BJ (cell line): ENCODE results near the gene IFT57. TPM values are rescaled to one million over a fixed set of nuclear protein-coding genes. Genes with fewer than 3 reads are reported as not detected.

Experiments
- CTCF ChIA-PET: fragments of 350-600 bp; formaldehyde crosslinking; extraction: SDS; loops from one replicate; lab custom pipeline; 2021; ENCODE audit warnings: antibody characterized with exemption, inconsistent platforms; lab: Yijun Ruan, JAX
- POLR2A ChIA-PET: fragments of 300-600 bp; sonication (Branson Sonifier 250); formaldehyde crosslinking; extraction: SDS; loops from one replicate; lab custom pipeline; 2021; ENCODE audit warnings: antibody characterized with exemption; lab: Charles Lee
- DNase-seq: peaks from one replicate; pipeline ENCODE4 v3.0.0-alpha.2; 2011; ENCODE audit warnings: low read depth
- H3K27me3 ChIP-seq: 2 replicates; pipeline ENCODE4 v1.6.0; 2011; ENCODE audit warnings: low read length; ENCODE audit not compliant: control insufficient read depth, insufficient read depth
- H3K36me3 ChIP-seq: 2 replicates; pipeline ENCODE4 v1.5.1; 2011; ENCODE audit warnings: low read length; ENCODE audit not compliant: control insufficient read depth, insufficient read depth
- H3K4me3 ChIP-seq: 2 replicates; pipeline ENCODE4 v1.5.1; 2011; ENCODE audit warnings: low read depth, mild to moderate bottlenecking, control low read depth, low read length
- polyA plus RNA-seq: library from polyadenylated mRNA; depleted of rRNA; stranded (reverse); fragments of >200 nt; gene quantifications from 2 replicates; pipeline ENCODE4 v1.2.3, GENCODE V29; 2011
- TF ChIP-seq, protein P1 (sequence below): IDR thresholded peaks from 2 replicates; pipeline ENCODE4 v1.5.1; 2011; ENCODE audit warnings: low read depth, mild to moderate bottlenecking, control low read depth, inconsistent platforms, low read length, moderate library complexity; ENCODE audit not compliant: insufficient read depth

Gene IFT57
- polyA plus RNA-seq, 1 experiment: 32.1 TPM

DNA sequence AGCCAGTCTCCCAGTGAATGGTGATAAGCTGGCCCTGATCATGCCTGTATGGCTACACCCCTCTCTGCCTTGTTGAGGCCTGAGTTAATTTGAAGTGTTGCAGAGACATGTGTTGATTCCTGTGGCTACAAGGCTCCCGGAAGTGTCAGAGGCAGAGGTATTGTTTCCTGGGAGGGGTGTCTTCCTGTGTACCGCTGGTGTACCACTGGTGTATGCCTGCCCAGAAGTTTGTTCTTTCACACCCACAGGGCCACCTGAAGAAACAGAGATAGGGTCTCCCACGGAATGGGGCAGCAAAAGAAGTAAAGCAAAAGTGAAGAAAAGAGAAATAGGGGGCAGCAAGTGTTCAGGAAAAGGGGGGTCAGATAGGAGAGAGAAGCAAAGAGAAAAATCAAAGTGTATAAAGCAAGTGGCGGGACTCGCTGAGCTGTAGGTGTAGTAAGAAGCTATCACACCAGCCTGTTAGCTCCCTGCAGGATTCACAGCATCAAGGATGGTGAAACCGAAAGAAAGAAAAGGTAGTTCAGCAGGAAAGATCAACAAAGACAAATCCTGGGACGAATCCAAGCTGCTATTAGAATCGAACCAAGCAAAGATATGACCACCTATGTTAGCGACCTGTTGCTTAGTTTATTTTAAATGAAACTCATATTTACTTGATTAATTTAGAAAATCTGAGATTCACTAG is 94.8 kb downstream of the IFT57 start:
- ChIA-PET CTCF (interaction anchor here (1.9 kb wide), 1 partner anchor 25 kb away, joined by 5 read pairs; no protein-coding TSS in a partner anchor), POLR2A (no interaction called here)
- no peak for DNase-seq
- no peaks in the 10 kb centered on the region; the same call in 1 of the 2 replicates for H3K27me3 ChIP-seq
- no peak overlapping the region for H3K4me3 ChIP-seq
- H3K36me3 ChIP-seq: no peaks in the 10 kb centered on the region
- TF ChIP-seq, protein P1, sequence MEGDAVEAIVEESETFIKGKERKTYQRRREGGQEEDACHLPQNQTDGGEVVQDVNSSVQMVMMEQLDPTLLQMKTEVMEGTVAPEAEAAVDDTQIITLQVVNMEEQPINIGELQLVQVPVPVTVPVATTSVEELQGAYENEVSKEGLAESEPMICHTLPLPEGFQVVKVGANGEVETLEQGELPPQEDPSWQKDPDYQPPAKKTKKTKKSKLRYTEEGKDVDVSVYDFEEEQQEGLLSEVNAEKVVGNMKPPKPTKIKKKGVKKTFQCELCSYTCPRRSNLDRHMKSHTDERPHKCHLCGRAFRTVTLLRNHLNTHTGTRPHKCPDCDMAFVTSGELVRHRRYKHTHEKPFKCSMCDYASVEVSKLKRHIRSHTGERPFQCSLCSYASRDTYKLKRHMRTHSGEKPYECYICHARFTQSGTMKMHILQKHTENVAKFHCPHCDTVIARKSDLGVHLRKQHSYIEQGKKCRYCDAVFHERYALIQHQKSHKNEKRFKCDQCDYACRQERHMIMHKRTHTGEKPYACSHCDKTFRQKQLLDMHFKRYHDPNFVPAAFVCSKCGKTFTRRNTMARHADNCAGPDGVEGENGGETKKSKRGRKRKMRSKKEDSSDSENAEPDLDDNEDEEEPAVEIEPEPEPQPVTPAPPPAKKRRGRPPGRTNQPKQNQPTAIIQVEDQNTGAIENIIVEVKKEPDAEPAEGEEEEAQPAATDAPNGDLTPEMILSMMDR: no peak

DNA sequence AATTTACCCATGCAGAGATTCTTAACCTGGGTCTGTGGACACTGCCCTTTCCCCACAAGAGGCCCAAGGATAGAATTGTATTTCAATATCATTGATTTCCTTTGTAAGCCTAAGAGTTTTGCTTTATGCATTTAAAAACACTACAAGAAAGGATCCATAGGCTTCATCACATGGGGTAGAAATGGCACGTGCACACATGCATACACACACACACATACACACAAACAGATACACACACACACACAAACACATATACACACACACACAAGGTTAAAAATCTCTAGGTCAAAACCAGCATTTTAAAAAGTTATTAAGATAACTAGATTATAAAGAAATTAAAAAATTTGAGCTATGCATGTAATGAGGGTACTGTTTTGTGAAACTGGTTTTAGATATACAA is 95.9 kb downstream of the IFT57 start:
- no peak for DNase-seq
- CTCF ChIA-PET: no interaction called here
- Histone ChIP-seq H3K36me3 (no peaks in the 10 kb centered on the region), H3K27me3 (no peaks in the 10 kb centered on the region; the same call in 1 of the 2 replicates), H3K4me3 (no peak overlapping the region)
- POLR2A ChIA-PET: no interaction called here
- TF ChIP-seq, protein P1: no peak

DNA sequence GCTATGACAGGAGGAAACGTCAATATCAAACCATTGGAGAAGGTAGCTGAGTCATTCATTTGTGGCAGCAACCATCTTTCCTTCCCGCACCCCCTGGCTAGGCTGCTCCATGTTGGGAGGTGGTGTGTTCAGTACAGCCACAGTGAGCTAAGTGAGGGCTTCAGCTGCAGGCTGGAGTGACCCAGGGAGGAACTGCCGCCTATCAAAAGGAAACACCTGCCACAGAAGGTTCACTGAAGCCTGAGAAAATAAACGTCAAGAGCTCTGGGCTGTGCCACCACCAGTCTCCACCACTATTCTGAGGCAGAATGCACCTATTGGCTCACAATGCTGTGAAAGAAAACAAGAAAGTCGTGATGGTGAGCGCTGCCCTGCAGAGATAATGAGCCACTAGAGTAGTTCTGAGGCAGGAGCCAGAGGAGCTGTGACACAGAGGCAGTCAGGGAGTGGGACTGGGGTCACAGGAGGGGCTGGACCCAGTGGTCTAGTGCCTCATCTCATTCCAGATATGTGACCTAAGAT is 96.6 kb downstream of the IFT57 start:
- POLR2A ChIA-PET: no interaction called here
- TF ChIP-seq, protein P1: no peak
- CTCF ChIA-PET: no interaction called here
- H3K27me3 ChIP-seq: no peaks in the 10 kb centered on the region; the same call in 1 of the 2 replicates
- no peak for DNase-seq
- H3K36me3 ChIP-seq: no peaks in the 10 kb centered on the region
- no peak overlapping the region for H3K4me3 ChIP-seq

DNA sequence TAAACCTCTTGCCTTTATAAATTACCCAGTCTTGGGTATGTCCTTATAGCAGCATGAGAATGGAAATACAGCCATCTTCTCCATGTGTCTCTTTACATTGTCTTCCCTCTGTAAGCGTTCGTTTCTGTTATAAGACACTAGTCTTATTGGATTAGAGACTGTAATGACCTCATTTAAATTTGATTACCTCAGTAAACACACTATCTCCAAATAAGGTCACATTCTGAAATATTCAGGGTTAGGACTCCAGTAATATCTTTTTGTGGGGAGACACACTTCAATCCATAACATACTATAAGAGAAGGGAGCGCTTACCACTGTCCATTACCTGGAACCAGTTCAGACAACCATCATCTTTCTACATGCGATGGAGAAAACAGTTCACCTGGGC is 97.1 kb downstream of the IFT57 start:
- ChIA-PET POLR2A (no interaction called here), CTCF (no interaction called here)
- no peak overlapping the region for H3K4me3 ChIP-seq
- TF ChIP-seq, protein P1: no peak
- H3K27me3 ChIP-seq: no peaks in the 10 kb centered on the region; the same call in 1 of the 2 replicates
- no peak for DNase-seq
- no peaks in the 10 kb centered on the region for H3K36me3 ChIP-seq

DNA sequence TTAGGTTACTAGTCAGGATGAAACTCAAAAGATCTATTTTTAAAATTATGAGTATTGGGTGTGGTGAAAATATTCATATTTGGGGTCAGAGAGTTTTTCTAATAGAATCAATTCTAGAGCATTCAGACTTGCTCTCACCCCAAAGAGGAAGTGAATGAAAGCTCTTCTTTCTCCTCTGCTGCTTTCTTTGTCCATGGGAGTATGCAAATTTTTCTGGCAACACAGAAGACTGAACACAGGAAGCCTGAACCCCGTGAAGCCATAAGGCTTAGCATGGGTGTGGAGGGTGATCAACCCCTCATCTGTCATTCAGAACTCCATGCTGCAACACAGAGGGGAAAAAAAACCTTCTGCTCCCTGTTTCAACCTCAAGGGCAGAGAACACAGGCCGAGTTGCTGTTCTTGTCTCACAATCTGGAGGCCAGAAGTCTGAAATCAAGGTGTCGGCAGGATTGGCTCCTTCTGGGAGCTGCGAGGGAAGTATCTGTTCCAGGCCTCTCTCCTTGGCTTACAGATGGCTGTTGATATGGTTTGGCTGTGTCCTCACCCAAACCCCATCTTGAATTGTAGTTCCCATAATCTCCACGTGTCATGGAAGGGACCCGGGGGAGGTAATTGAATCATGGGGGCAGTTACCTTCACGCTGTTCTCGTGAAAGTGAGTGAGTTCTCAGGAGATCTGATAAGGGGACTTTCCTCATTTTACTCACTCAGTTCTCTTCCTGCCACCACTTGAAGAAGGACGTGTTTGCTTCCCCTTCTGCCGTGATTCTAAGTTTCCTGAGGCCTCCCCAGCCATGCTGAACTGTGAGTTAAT is 97.7 kb downstream of the IFT57 start:
- no peak for DNase-seq
- H3K36me3 ChIP-seq: no peaks in the 10 kb centered on the region
- ChIA-PET CTCF (interaction anchor here (0.8 kb wide), 1 partner anchor 9 kb away, joined by 3 read pairs; no protein-coding TSS in a partner anchor), POLR2A (no interaction called here)
- no peaks in the 10 kb centered on the region; the same call in 1 of the 2 replicates for H3K27me3 ChIP-seq
- TF ChIP-seq, protein P1: no peak
- H3K4me3 ChIP-seq: no peak overlapping the region
